Liver (tissue), 3 donors: ENCODE results near the gene FALEC.

Experiments
- JUND ChIP-seq, 2 donors: IDR thresholded peaks; 2 replicates each; pipeline ENCODE4 v1.6.1; 2016; ENCODE audit warnings: antibody characterized with exemption in 2 of 2
- SP1 ChIP-seq: IDR thresholded peaks from 2 replicates; pipeline ENCODE4 v1.6.1; 2018; ENCODE audit warnings: antibody characterized with exemption, mild to moderate bottlenecking
- TAF1 ChIP-seq: conservative IDR thresholded peaks from 2 replicates; pipeline ENCODE4 v1.6.1; 2016; ENCODE audit warnings: antibody characterized with exemption, mild to moderate bottlenecking
- TF ChIP-seq, protein P1 (sequence below): fragments of 150-350 bp; IDR thresholded peaks from 2 replicates; pipeline ENCODE4 v1.5.1; 2017; ENCODE audit warnings: improper control_type of control experiment, low read depth, low read length; ENCODE audit not compliant: missing input control
- TF ChIP-seq, protein P2 (sequence below): IDR thresholded peaks from 2 replicates; pipeline ENCODE4 v1.6.1; 2016; ENCODE audit warnings: antibody characterized with exemption
- donor health status: healthy.
- donor health status: healthy.

DNA sequence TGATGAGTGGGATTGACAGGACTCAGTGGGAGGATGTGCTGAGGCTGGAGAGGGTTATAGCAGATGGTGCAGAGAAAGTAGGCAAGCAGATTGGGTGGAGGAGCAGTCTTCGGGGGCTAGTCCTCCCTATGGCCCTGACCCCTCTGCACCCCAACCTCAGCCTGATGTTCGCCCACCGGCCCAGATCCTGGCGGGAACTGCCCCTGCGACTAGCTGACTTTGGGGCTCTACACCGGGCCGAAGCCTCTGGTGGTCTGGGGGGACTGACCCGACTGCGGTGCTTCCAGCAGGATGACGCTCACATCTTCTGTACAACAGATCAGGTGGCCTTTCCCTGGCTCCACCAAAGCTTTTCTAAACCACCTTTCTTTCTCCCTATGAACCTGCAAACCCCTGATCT lies 17.2 kb upstream of the FALEC start:
- TF ChIP-seq JUND (IDR thresholded peaks at IDR 0.05) (no peak), TAF1 (no peak), SP1 (no peak)
- TF ChIP-seq, protein P1, sequence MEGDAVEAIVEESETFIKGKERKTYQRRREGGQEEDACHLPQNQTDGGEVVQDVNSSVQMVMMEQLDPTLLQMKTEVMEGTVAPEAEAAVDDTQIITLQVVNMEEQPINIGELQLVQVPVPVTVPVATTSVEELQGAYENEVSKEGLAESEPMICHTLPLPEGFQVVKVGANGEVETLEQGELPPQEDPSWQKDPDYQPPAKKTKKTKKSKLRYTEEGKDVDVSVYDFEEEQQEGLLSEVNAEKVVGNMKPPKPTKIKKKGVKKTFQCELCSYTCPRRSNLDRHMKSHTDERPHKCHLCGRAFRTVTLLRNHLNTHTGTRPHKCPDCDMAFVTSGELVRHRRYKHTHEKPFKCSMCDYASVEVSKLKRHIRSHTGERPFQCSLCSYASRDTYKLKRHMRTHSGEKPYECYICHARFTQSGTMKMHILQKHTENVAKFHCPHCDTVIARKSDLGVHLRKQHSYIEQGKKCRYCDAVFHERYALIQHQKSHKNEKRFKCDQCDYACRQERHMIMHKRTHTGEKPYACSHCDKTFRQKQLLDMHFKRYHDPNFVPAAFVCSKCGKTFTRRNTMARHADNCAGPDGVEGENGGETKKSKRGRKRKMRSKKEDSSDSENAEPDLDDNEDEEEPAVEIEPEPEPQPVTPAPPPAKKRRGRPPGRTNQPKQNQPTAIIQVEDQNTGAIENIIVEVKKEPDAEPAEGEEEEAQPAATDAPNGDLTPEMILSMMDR = no peak
- TF ChIP-seq, protein P2, sequence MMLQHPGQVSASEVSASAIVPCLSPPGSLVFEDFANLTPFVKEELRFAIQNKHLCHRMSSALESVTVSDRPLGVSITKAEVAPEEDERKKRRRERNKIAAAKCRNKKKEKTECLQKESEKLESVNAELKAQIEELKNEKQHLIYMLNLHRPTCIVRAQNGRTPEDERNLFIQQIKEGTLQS = no peak
